Activated T-cell treated with anti-CD3 and anti-CD28 coated beads for 1 hour (primary cell): Measurements from ENCODE around the gene SLC49A4.

Experiments used
- DNase-seq: peaks from one replicate; pipeline ENCODE4 v3.0.0-alpha.2; 2020; ENCODE audit warnings: low read depth

SLC49A4 gene

DNA sequence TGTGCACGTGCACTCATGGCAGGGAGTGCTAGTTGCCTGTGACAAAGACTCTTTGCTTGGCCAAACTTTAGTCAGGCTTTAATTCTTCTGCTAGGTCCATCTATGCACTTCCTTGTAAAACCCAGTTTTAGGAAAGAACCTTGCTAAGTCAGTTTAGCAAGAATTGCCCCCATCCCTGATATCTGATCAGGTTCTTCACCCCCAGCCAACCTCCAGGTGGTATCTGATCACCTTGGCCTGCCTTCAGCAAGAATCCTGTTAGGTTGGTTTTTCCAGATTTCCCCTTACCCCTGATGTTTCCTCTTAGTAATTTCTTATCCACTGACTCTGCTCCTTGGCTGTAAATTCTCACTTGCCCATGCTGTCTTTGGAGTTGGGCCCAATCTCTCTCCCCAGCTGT lies 9.6 kb upstream of the SLC49A4 start:
- DNase-seq = no peak

GRCh38 chr3:122786066-122786465 lies 8.8 kb upstream of the SLC49A4 start:
- no peak for DNase-seq

- DNase-seq = no peak
Measured at GRCh38 chr3:122787872-122788271, 7.0 kb upstream of the SLC49A4 start.

- no peak for DNase-seq
Measured at GRCh38 chr3:122789585-122790273, 5.1 kb upstream of the SLC49A4 start.

- DNase-seq = peak; percentile 83
Measured at GRCh38 chr3:122793568-122794416, 1.1 kb upstream of the SLC49A4 start, which contains the start of gene HSPBAP1. Gene HSPBAP1 (minus strand): TSS chr3:122793831. CDS start chr3:122793680, 151 bp downstream.

DNA sequence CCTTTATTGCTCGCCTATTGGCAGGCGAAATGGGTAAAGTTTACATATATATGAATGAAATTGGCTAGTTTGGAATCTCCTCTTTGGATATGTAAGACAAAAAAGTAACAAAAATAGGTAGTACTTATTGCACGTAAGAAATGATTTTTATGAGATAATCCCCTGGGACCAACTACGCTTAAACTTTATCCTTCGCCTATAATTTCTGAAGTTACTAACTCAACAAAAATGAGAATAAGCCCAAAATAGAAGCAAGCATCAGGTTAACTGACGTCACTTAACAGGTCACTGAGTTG lies 438 bp upstream of the SLC49A4 start:
- DNase-seq = no peak

- no peak for DNase-seq
Measured at GRCh38 chr3:122795674-122796195, 866 bp downstream of the SLC49A4 start.

DNA sequence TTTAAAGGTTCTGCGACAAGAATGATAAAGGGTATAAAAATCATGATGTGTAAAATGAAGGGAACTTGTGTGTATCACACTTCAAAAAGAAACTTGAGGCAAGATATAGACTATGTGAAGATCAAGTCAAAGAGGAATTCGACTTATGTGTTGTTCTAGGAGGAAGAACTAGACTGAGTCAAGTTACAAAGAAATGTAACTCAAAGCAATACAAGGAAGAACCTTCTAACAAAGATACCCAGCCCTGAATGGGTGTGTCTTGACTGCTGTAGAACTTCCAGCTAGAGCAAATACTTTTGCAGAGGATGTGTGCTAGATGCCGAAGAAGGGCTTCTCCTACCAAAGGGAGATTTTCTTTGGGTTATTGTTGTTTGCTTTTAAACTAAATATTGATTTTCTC lies 2.4 kb downstream of the SLC49A4 start:
- DNase-seq = no peak

DNA sequence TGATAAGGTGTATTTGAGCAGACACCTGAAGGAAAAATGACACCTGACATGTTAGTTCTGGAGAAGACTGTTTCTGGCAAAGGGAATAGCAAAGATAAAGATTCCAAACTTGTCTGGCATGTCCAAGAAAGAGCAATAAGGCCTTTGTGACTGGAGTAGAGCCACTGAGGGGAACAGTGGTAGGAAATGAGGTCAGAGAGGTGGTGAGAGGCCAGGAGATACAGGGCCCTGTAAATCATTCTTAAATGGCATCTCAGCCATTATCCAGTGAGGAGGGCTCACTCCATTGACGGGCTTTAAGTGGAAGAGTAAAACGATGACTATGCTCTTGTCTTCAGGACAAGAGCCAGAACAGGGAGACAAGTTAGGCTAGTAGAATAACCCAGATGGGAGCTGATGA lies 4.5 kb downstream of the SLC49A4 start:
- no peak for DNase-seq

- DNase-seq = no peak
Measured at GRCh38 chr3:122800031-122800430, 5.2 kb downstream of the SLC49A4 start.

GRCh38 chr3:122800706-122801237 lies 5.9 kb downstream of the SLC49A4 start:
- no peak for DNase-seq

- no peak for DNase-seq
Measured at GRCh38 chr3:122802323-122802722, 7.5 kb downstream of the SLC49A4 start.

DNA sequence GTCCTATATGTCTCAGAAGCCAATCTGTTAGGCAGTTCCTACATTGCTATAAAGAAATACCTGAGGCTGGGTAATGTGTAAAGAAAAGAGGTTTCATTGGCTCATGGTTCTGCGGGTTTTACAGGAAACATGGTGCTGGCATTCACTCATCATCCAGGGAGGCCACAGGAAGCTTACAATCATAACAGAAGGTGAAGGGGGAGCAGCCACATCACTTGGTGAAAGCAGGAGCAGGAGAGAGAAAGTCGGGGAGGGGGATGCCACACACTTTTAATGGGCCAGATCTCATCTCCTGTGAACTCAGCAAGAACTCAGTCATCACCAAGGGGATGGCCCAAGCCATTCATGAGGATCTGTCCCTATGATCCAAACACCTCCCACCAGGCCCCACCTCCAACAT lies 9.1 kb downstream of the SLC49A4 start:
- no peak for DNase-seq

GRCh38 chr3:122810734-122811133 lies 15.9 kb downstream of the SLC49A4 start:
- no peak for DNase-seq

DNA sequence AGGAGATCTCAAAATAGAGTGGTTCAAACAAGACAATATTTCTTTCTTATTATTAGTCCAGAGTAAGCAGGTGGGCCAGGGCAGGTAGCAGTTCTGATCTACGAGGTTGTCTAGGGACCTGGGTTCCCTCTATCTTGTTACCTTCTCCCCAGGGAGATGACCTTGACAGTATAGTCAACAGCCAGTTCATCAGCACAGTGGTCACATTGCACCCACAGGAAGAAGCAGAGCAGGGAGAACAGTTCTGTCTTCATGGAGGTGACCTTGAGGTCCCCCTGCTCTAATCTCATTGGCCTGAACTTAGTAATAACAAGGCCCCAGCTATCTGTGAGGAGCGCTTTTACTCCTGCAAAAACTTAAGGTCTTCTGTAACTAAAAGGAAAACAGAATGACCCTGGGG lies 21.7 kb downstream of the SLC49A4 start:
- DNase-seq = no peak

GRCh38 chr3:122824465-122825381 lies 29.9 kb downstream of the SLC49A4 start:
- DNase-seq = no peak

GRCh38 chr3:122825460-122825859 lies 30.6 kb downstream of the SLC49A4 start:
- DNase-seq = no peak

GRCh38 chr3:122826278-122826677 lies 31.4 kb downstream of the SLC49A4 start:
- DNase-seq = no peak

GRCh38 chr3:122828281-122828680 lies 33.4 kb downstream of the SLC49A4 start:
- no peak for DNase-seq

- no peak for DNase-seq
Measured at GRCh38 chr3:122835590-122835989, 40.7 kb downstream of the SLC49A4 start.

DNA sequence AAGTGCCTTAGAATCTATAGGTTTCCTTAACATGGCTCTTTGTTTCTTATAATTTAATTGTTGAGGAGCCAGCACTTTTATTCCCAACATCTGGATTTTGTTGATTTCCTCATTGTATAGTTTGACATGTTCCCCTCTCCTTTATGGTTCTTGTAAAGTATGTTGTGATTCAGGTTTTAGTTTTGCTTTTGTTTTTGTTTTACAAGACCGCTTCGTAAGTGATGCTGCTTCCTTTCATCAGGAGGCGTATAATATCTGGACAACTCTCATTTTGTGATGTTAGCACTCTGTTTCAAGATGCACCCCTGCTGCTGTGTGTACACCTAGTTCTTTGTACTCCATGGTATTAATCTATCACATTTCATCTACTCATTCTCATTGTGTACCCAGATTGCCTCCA lies 48.7 kb downstream of the SLC49A4 start:
- DNase-seq = no peak

GRCh38 chr3:122857019-122857418 lies 62.1 kb downstream of the SLC49A4 start:
- no peak for DNase-seq
